Activated CD8-positive, alpha-beta memory T cell treated with anti-CD3 and anti-CD28 coated beads for 1 hour (primary cell): ENCODE data around the gene RSKR.
A peak's percentile ranks its signal among the peaks of the same experiment; 100 is the strongest.
"Not testable (repeated sequence)": the region's sequence is repeated elsewhere in the genome, so short reads cannot be mapped to it uniquely, and the experiment has no call there.

Experiments
- DNase-seq, 2 donors: peaks; one replicate each; pipeline ENCODE4 v3.0.0-alpha.2; 2020; ENCODE audit warnings: low read depth in 1 of 2; ENCODE audit errors: extremely low read depth in 1 of 2

RSKR gene

DNA sequence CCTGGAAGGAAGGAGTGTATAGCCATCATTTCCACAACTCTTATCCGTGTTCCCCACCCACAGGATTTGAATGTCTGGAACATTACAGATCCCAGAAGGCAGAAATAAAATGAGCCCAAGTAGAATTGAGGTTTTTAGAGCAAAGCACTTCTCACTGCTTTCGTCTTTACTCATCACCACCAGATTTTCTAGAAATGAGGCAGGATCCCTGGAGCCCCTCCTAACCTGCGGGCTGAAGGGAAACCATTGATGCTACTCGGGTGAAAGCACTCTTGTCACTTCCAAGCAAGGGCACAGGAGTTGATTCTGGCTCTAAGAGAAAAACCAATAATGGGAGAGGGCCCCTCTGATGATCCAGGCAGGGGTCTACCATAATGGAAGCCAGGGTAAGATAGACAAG is 34.5 kb downstream of the RSKR start:
- no peak for DNase-seq

DNA sequence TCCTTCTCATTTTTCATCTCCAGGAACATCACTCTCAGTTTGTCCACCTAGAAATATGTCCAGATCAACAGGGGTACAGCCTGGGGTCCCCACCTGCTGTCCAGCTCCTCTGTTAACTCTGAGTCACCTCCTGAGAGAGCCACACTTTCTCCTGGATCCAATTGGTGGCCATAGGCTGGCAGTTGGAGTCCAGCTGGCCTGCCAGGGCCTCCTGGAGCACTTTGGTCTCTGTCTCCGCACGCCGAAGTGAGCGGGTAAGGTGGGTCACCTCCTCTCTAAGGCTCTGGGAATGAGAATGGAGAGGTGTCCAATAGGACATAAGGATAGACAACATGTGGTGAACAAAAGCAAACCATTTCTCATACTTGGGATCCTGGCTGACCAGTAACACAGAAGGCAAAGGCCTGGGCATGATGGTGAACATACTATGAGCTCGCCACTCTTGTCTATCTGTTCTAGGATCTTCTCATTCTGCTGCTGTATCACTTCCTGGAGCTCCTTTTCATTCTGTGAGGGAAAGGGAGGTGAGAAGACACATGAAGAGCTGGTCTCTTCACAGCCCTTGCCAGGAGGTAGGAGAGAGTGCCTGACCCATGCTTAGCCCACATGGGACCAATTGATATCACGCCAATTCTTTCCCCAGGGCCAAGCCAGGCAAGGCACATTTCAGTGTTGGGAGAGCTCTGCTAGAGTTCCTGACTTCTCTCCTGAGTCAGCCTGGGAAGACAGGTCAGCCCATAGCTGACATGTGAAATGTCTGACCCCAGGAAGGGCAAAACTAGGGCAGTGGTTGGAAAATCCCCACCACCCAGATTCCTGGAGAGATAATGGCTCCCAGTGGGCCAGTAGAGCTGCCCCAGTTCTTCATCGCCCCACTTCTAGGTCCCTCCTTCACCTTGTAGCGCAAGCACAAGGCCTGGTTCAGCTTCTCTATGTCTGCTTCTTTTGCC is 35.5 kb downstream of the RSKR start:
- DNase-seq, result no peak

DNA sequence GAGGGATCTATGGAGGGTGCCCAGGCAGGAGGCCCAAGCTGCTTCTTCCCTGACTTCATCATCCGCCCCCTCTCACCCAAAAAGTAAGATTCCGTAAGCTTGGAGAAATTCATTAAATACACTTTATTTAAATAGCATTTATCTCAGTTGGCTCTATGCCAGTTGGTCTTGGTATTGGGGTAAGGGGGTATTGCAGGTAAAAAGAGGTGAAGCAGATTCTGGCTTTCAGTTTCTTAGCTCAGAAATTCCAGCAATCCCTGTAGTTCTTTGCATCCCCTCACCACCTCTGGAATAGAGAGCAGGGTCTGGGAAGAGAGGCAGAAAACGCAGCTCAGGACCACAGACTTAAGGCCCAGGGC is 36.5 kb downstream of the RSKR start:
- no peak for DNase-seq

DNA sequence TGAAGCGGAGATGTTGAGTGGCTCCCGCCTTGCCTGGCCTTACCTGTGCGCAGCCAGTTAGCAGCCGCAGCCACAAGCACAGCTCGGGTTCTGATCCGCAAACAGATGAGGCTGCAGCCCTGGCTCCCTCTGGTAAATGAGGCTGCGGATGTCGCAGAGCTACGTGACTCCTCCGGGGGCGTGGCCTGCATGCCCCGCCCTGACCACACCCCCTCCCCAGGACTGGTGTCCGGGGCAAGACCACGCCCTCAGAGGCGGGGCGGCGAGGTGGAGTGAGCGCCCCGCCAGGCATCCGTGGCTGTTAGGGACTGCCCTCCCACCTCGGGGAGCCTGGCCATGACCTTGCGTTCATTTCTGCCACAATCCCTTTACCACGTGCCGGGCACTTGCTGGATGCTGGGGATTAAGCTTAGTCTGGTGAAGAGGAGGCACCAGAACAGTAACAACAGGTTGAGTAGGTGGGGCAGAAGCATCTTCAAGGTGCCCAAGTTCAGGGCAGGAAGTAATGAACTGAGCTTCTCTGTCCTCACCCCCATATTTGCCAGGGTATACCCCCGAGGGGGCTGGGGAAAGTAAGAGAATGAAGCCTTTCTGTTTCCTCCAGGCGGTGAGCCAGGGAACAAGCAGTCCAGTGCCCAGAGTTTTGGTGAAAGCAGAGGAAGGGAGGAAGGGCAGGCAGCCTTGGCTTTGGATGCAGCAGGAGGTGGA is 37.1 kb downstream of the RSKR start, which contains the start of gene ALDOC:
Gene ALDOC, minus strand, starts transcription at position 138 of the 708 bp plus-strand sequence. CDS start 1,363 bp downstream, outside the sequence.
- peak; percentile 94 to 98 for DNase-seq

DNA sequence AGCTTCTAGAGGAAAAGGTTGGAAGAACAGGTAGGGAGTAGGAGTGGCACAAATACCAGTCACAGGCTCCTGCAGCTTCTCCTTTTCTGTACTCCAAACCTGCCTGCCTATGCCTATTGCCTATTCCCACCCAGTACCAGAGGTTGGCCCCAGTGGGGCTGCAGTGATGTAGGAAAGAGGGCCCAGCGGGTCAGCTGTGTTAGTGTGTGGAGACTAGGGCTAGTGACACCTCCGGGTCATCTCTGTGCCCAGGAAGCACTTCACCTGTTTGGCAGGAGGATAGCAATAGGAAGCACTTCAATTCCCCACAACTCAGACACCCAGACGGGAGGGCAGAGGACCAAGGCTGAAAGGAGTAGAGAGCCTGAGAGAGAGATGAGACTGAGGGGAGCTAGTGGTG is 38.0 kb downstream of the RSKR start:
- DNase-seq, result not testable (repeated sequence)

DNA sequence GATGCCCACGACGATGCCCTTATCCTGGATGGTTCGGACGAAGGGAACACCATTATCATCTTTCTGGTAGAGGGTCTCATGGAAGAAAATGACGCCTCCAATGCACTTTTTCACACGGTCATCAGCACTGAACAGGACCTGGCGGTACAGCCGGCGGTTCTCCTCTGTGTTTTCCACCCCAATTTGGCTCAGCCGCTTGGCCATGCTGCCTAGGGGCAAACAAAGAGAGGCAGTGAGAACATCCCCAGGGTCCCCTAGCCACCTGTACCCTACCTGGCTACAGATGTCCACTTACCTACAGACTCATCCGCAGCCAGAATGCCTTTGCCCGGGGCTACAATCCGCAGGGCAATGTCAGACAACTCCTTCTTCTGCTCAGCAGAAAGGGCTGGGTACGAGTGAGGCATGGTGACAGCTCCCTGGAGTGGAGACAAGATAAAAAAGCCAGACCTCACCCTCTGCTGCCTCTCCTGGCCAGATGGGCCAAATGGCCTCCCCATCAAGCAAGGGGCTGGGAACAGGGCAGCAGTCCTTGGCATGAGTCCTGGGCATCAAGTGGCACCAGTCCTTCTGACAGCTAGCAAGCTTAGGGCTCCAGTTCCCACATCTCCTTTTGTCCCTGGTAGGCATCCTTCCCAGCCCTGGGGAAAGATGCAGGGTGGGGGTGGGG is 38.7 kb downstream of the RSKR start:
- no peak for DNase-seq

DNA sequence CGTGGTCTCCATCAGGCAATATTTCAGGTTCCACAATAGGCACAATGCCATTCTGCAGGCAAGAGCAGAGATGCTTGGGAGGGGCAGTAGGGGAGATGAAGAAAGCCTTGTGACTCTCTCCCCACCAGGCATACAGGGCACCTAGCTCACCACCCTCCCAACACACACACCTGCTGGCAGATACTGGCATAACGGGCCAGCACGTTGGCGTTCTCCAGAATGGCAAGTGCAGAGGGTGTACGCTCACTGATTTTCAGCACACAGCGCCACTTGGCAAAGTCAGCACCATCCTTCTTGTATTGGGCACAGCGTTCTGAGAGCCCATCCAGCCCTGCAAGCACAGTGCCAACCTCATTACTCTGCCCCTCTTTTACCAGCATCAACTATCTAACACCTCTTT is 39.5 kb downstream of the RSKR start:
- no peak for DNase-seq

DNA sequence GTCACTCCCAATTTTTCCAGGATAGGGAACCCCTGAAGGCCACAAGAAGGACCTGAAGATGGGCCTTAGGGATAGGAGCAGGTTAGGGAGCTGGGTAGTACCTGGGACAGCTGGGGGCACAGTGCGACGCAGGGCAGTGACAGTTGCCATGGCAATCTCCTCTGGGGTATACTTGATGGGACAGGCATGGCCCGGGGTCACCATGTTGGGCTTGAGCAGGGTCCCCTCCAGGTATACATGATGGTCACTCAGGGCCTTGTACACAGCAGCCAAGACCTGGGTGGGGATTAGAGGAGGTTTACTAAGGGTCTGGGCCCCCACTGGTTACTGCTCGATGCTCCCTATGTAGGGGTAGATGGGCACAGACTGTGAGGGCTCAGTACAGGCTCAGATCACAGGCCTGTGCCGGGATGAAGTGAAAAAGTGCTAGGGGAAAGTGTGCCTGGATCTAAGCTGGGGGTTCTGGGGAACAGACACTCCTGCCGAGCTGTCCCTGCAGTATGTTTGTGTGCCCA is 40.0 kb downstream of the RSKR start:
- no peak for DNase-seq

DNA sequence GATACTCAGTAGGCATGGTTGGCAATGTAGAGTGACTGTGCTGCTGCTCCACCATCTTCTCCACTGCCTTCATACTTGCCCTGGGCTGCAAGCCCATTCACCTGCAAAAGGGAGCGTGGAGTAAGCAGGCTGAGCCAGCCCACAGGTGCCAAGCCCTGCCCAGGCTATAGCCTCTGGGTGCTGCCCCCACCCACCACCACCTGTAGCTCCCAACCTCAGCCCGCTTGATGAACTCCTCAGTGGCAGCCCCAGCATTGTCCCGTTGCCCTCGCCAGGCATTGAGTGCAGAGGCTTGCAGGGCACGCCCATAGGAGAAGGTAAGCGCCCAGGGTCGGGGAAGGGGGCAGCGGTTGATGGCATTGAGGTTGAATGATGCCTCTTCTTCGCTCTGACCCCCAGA is 40.5 kb downstream of the RSKR start:
- no peak for DNase-seq

DNA sequence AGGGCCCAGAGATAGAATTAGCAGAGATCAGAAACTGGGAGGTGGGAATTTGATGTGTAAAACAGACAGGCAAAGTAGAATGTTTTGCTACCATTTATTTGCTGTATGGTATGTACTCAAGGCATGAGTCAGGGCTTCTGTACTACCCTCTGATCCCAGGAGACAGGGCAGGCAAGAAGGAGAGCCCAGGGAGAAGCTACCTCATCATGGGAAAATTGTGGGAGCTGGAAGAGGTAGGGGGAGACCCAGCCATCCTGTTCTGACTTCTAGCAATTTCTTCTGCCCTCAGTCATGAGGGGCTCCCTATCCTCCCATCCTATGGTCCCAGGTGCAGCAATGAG is 41.0 kb downstream of the RSKR start:
- DNase-seq, result no peak

DNA sequence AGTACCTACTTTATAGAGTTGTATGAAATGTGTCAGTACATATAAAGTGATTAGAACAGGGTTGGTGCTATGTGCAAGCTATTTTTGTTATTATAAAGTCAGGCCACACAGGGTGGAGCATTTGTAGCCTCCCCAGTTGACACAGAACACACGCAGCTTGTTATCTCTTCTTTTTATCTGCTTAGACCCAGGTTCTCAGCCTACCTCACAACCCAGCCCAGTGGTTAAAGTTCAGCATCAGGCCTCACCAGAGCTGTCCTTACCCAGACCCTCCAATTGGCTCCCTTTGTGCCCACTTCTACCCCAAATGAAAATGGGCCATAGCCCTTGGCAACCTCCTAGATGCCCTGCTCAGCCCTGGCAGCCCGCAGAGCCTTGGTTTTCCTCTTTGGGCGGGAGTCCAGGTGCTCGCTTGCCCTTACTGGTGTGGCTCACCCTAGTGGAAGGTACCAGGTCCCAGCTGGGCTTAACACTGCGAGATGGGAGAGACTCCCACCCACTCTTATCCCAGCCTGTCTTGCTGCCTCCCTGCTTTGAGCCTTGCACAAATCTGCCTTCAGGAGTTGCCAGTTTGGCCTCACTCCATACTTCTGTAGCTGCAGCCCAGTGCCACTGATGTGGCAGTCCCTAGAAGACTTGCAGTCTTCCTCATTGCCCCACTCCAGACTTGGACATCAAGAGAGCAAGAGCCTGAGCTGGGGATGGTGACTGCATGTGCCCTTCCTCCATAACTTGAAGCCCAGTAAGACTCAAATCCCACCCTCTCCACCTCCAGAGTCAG is 41.5 kb downstream of the RSKR start:
- no peak for DNase-seq

DNA sequence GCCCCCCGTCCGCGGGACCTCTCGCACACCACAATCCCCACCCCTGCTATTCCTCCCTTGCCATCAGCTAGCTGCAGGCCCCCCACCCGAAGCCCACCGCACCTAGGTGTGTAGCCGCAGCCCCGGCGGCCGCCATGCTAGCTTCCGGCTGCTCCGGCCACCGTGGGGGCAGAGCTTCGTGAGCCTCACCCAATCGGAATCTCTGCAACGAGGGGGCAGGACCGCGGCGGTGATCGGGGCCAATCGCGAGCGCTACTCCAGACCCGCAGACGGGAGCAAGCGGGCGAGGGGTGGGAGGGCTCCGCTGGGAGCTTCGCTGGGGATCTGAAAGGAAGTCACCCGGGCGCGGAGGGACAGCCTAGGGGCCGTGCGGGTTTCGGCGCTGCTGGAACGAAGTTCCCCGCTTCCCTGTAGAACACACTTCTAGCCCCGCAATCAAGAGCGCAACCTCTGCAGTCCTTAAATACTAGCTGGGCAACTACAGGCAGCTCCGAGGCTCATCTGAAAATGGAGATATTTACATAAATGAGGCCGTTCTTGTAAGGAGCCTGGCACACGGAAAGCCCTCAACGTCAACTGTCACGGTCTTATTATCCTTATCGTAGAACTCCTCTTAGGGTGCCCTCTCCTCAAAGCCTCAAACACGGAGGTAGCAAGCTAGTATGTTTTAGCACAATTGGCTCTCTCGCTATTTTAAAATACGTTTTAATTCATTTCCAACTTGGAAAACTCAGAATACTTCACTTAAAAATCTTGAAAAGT is 42.4 kb downstream of the RSKR start, which contains the start of gene PIGS:
Gene PIGS, minus strand, starts transcription at position 164 of the 762 bp plus-strand sequence. Its CDS starts 28 bp downstream, at position 136.
- DNase-seq, result peak; percentile 70 to 85

DNA sequence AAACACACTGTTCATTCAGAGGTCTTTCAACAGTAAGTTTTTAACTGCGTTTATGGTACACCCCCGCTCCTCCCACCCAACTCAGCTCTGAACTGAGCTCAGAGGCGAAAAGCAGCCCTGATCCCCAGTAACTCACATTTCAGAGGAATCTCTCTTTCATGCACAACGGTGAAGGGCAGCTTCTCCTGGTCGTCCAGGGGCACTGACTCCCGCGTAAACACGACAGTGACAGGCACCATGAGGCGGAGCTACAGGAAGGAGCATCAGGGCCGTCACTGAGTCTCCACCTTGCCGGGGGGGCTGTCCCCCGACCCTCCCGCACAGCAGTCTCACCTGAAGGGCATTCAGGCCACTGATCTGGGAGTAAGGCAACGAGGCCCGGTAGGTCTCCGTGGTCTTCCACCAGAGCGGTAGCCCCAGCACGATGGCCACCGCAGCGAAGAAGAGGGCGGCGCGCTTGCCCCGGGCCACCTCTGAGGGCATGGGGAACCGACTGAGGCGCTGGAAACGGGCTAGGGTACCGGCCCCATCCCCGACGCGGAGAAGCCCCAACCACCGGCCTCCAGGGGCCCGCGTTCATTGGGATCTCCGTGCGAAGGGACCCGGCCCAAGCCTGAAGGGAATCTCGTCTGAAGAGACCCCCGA is 43.1 kb downstream of the RSKR start:
- DNase-seq, result peak in 1 of 2 donors; percentile 32

DNA sequence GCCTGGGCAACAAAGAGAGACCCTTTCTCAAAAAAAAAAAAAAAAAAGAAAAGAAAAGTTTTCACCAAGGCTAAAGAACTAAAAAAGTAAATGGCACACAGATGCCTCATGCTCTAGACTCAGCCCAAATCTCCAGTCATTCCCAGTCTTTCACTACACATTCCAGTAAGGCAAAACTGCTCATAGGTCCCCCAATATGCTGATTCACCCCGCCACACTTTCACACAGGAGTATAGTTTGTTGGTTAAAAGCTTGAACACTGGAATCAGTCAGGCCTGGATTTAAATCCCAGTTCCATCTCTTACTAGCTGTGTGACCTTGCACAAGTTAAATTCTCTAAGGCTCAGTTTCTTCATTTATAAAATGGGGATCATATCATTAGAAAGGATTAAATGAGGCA is 44.5 kb downstream of the RSKR start:
- no peak for DNase-seq

DNA sequence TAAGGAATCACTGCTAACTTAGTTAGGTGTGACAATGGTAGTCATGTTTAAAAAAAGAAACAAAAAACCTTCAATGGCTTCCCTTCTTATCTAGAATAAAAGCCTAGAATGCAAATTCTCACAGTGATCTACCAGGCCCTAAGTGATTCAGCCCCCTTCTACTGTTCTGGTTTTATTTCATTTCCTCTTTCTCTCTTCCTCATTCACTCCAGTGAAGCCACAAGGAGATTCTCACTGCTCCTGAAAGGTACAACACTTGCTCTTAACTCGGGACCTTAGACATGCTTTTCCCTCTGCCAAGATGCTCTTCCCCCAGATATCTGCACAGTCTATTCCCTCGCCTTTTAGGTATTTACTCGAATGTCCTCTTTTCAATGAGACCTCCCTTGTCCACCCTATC is 46.4 kb downstream of the RSKR start:
- no peak for DNase-seq

DNA sequence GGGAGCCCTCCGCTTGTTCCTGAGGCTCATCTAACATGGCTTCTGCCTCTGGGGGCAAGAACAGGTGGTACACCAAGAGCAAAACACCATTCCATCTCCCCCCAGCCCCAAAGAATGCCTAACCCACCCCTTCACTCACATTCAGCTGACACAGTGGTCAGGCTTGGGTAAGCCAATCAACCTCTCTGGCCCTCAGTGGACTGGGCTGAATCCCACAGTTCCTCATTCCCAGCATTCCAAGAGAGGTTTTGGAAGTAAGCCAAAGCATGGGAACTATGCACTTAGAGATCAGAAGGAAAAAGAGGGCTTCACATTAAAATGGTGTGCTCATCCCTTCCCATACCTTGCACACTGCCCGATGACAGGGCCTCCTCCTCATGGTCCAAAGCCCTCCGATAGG is 50.5 kb downstream of the RSKR start:
- DNase-seq, result no peak
